HG02938 (cell line): ENCODE measurements around the gene IL3RA.

ENCODE experiments used
- ATAC-seq: cut with Tn5 transposase; IDR thresholded peaks from one replicate; pipeline ENCODE4 v1.9.1; 2021; ENCODE audit warnings: mild to moderate bottlenecking, moderate library complexity; ENCODE audit not compliant: unreplicated experiment

IL3RA gene

GRCh38 chrX:1378306-1378759 lies 41.7 kb downstream of the IL3RA start:
- no peak for ATAC-seq

DNA sequence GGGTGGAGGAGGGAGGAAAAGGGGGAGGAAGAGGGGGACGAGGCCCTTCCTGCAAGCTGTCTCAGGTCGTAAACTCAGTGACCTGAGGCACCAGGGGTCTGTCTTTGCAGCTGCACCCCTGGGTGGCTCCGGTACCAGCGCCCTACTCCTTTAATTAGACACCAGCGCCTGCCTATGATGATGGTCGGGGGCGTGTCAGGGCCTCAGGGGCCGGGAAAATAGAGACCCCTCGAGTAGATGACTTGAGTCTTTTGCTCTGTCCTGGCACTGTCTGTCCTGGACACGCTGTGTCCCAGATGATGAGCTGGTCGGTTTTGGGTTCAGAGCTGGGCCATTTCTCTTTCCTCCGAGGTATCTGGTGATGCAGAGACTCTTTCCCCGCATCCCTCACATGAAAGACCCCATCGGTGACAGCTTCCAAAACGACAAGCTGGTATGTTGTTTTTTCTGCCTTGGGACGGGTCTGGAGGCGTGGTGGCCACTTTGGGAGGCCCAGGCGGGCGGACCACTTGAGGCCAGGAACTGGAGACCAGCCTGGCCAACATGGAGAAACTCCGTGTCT lies 44.2 kb downstream of the IL3RA start:
- no peak for ATAC-seq

GRCh38 chrX:1384658-1385252 lies 48.2 kb downstream of the IL3RA start:
- no peak for ATAC-seq

- no peak for ATAC-seq
Observed at GRCh38 chrX:1385253-1386223, 49.0 kb downstream of the IL3RA start.

- no peak for ATAC-seq
Observed at GRCh38 chrX:1386338-1387127, 49.9 kb downstream of the IL3RA start.

DNA sequence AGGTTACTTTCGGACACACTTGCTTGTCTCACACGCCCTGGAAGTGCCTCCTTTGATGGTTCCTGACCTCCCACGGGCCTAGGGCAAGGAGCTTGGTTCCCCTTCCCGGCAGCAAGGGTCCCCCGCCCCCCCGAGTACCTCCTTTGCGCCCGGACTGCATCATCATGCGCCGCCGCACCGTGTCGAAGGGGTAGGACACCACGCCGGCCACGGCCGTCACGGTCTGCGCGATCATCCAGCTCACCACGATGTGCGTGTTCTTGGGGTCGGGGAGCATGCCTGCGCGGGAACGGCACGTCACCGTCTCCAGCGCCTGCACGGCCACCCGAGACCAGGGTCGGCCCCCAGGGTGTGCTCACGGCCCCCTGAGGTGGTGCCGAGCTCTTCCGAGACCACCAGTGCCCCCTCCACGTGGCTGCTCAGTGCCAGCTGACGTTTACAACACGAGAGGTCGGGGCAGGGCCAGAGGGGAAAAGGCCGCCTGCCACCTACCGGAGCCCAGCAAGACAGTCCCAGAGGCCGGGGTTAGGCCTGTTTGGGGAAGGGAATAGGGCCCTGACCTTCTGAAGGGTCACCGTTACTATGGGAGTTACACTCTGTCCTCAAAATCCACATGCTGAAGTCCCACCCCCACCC lies 50.7 kb downstream of the IL3RA start:
- ATAC-seq, result no peak

DNA sequence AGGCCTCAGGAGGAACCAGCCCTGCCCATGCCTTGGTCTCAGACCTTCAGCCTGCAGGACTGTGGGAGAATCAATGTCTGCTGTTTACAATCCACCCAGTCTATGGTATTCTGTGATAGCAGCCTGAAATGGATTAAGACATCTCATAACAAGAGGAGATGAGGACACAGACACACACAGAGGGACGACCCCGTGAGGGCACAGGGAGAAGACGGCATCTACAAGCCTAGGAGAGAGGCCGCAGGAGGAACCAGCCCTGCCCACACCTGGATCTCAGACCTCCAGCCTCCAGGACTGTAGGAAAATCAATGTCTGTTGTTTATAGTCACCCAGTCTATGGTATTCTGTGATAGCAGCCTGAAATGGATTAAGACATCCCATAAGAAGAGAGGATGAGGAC lies 52.1 kb downstream of the IL3RA start:
- ATAC-seq, result no peak

DNA sequence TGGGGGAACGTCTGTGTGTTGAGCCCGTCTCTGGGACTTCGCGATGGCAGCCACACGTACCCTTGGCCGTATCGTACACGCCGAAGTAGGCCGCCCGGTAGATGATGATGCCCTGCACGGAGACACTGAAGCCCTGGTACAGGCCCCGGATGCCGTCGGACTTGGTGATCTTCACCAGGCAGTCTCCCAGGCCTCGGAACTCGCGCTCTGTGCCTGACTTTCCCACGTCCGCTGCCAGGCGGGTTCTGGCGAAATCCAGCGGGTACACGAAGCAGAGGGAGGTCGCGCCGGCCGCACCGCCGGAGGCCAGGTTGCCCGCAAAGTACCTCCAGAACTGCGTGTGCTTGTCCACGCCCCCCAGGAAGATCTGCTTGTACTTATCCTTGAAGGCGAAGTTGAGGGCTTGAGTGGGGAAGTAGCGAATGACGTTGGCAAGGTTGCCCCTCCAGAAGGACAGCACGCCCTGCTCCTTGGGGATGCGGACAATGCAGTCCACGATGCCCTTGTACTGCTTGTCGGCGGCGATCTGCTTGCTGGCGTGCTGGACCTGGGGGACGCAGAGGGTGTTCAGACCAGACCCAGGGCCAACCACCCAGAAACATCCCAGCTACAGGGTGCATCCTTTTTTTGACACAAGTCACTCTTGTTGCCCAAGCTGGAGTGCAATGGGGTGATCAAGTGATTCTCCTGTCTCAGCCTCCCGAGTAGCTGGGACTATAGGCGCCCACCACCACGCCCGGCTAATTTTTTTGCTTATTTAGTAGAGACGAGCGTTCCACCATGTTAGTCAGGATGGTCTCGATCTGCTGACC lies 52.8 kb downstream of the IL3RA start:
- ATAC-seq, result no peak

DNA sequence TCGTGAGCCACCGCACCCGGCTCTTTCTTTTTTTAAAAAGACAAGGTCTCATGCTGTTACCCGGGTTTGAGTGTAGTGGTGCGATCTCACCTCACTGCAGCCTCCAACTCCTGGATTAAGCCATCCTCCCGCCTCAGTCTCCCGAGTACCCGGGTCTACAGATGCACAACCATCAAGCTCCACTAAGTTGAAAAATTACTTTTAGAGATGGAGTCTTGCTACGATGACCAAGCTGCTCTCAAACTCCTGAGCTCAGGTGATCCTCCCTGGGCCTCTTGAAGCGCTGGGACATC lies 53.4 kb downstream of the IL3RA start:
- no peak for ATAC-seq

- ATAC-seq, result no peak
Observed at GRCh38 chrX:1390621-1391369, 54.2 kb downstream of the IL3RA start.

DNA sequence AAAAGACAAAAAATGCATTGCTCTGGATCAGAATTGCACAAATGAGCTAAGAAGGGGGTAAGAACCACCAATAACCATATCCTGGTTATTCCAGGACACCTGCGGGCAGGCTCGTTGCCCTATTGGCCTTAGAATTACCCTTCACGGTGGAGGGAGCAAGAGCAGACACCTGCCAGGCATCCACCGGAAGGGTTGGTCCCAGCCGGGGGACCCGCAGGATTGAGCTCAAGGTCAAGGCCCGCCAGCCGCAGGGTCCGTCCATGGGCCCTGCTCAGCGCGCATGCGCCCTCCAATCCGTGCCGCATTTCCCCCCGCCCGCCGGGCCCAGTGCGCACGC lies 54.8 kb downstream of the IL3RA start:
- ATAC-seq, result no peak

GRCh38 chrX:1391707-1392375 lies 55.3 kb downstream of the IL3RA start, which contains the start of gene SLC25A6:
TSS of gene SLC25A6 (minus strand) at chrX:1392113. CDS start at chrX:1392009, 104 bp downstream.
- ATAC-seq, result peak; percentile 83

DNA sequence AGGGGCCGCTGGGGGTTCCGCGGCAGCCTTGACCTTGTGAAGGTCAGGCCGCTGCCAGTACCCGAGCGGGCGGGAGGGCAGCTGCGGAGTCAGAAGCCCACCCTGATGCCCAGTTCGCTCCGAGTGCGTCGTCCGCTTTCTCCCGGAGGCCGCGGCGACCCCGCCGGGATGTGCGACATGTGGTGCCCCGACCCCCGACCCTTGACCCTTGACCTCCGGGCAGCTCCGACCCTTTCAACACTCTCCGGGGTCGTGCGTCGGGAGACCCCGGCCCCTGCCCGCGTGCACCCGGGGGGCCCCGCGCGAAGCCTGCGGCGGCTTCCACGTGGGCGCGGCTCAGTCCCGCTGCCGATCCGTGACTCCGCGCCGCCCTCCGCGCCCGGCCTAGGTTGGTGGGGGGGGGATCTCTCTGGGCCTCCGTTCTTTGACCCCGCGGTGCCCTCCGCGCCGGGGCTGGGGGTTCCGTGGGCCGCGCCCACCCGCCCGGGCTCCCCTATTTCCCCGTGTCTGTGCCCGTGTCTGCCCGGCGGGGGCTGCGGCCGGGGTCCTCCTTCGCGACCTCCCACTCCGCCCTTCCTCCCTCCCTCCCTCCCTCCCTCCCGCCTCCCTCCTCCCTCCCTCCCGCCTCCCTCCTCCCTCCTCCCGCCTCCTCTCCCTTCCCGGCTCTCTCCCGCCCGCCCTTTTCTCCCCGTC lies 55.9 kb downstream of the IL3RA start:
- ATAC-seq, result peak; percentile 37

DNA sequence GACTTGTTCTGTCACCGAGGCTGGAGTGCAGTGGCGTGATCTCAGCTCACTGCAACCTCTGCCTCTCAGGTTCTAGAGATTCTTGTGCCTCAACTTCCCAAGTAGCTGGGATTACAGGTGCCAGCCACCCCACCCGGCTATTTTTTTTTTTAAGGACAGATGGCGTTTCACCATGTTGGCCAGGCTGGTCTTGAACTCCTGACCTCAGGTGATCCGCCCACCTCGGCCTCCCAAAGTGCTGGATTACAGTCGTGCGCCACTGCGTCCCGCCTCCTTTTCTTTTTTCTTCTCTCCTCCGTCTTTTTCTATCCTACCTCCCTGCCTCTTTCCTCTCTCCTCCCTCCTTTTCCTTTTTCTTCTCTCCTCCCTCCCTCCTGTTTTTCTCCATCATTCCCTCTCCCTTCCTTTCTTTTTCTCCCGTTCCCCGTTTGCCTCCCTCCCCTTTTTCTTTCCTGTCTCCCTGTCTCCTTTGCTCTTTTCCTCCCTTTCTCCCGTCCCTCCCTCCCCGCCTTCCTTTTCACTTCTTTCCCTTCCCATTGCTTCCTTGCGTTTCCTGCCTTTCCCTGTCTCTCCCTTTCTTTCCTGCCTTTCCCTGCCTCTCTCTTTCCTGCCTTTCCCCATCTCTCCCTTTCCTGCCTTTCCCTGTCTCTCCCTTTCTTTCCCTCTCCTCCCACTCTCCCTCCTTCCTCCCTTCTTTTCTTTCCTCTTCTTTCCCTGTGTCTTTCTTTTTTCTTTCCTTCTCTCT lies 57.5 kb downstream of the IL3RA start:
- ATAC-seq, result no peak

DNA sequence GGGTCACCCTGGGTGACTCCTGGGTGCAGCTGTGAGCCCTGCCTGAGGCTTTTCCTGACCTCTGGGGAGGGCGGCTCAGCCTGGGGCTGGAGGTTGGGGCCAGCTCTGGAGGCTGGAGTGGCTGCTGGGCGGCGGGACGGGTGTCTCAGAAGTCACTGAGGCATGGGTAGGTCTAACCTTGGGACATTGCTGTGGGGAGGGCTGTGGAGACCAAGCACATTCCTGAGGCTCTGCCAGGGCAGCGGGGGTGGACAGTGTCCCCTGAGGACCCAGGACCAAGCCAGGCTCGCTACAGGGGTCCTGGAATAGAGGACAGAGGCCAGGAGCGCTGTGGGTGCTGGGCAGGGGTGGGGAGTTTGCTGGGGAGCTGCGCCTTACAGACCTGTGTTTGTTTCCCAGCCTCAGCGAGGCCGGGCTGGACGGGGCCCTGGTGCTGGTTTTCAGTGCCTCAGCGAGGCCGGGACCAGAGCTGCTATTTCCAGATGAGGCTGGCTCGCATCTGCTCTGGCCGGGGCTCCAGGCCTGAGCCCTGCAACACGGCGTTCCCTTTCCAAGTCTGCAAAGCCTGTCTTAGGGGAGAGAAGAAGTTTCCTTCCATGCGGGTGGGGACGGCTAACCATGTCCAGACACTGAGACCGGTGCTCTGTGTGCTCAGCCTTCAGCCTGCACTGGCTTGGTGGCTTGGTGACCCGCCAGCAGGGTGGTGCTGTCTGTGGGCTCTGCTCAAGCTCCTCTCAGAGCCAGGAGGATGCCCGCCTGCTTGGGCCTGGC lies 58.3 kb downstream of the IL3RA start:
- no peak for ATAC-seq

- ATAC-seq, result no peak
Observed at GRCh38 chrX:1395646-1396216, 59.1 kb downstream of the IL3RA start.
